Mammary epithelial cell (primary cell): ENCODE measurements around the gene PPP1R12B.

Experiments used
- CTCF ChIP-seq, 2 donors: IDR thresholded peaks in 1 of 2; conservative IDR thresholded peaks in 1 of 2; 2 replicates each; pipeline ENCODE4 v1.5.1; 2011 to 2012; ENCODE audit warnings: inconsistent platforms in 2 of 2, low read length in 2 of 2, mild to moderate bottlenecking in 2 of 2, control low read depth in 1 of 2, low read depth in 1 of 2; ENCODE audit not compliant: insufficient read depth in 1 of 2; ENCODE audit errors: extremely low read depth in 1 of 2
- EZH2 ChIP-seq: IDR thresholded peaks from 2 replicates; pipeline ENCODE4 v1.6.1; 2012; ENCODE audit warnings: low read length, inconsistent platforms, borderline replicate concordance

- TF ChIP-seq CTCF (conservative IDR thresholded peaks at IDR 0.05 in 1 of 2, IDR thresholded peaks at IDR 0.05 in 1 of 2; ENCODE audit: extremely low read depth in 1 of 2, insufficient read depth in 1 of 2, low read depth in 1 of 2, low read length in 2 of 2) (no peak), EZH2 (no peak)
Measured at GRCh38 chr1:202521886-202522285, 173.4 kb downstream of the PPP1R12B start.
